Trophoblast cell (in vitro differentiated cells and primary cell): ENCODE measurements around the gene NR1H2.
"Not testable (repeated sequence)": the region's sequence is repeated elsewhere in the genome, so short reads cannot be mapped to it uniquely, and the experiment has no call there.

ENCODE experiments used
- DNase-seq, 2 donors: peaks; one replicate each; pipeline ENCODE4 v3.0.0-alpha.2; 2016
- H2AFZ ChIP-seq: 2 replicates; pipeline ENCODE4 v1.6.1; 2013; ENCODE audit warnings: low read length, moderate library complexity, mild to moderate bottlenecking; ENCODE audit not compliant: insufficient read depth, poor library complexity
- H2AK5ac ChIP-seq: 2 replicates; pipeline ENCODE4 v1.6.1; 2013; ENCODE audit warnings: mild to moderate bottlenecking, low read length
- H2BK120ac ChIP-seq: 2 replicates; pipeline ENCODE4 v1.6.1; 2013; ENCODE audit warnings: low read length, mild to moderate bottlenecking, moderate library complexity; ENCODE audit not compliant: insufficient read depth, poor library complexity
- H2BK12ac ChIP-seq: 2 replicates; pipeline ENCODE4 v1.6.1; 2013; ENCODE audit warnings: mild to moderate bottlenecking, low read length, moderate library complexity
- H2BK5ac ChIP-seq: 2 replicates; pipeline ENCODE4 v1.6.1; 2013; ENCODE audit warnings: low read length, low read depth, moderate library complexity, mild to moderate bottlenecking; ENCODE audit not compliant: poor library complexity
- H3K14ac ChIP-seq: 2 replicates; pipeline ENCODE4 v1.6.1; 2013; ENCODE audit warnings: mild to moderate bottlenecking, low read length
- H3K18ac ChIP-seq: 2 replicates; pipeline ENCODE4 v1.6.1; 2013; ENCODE audit warnings: mild to moderate bottlenecking, low read length
- H3K23ac ChIP-seq: 2 replicates; pipeline ENCODE4 v1.6.1; 2013; ENCODE audit warnings: low read length
- H3K27ac ChIP-seq: 2 replicates; pipeline ENCODE4 v1.5.1; 2013; ENCODE audit warnings: low read depth, mild to moderate bottlenecking, inconsistent platforms, low read length, moderate library complexity
- H3K27me3 ChIP-seq: 2 replicates; pipeline ENCODE4 v1.6.1; 2013; ENCODE audit warnings: inconsistent platforms, mild to moderate bottlenecking, low read length, moderate library complexity; ENCODE audit not compliant: insufficient read depth
- H3K36me3 ChIP-seq, 2 experiments: 1 replicate in 1 of 2; 2 replicates in 1 of 2; pipeline ENCODE4 v1.6.1; 2013; ENCODE audit warnings: low read length in 2 of 2, mild to moderate bottlenecking in 2 of 2, moderate library complexity in 1 of 2; ENCODE audit not compliant: insufficient read depth in 2 of 2, control insufficient read depth in 1 of 2
- H3K4ac ChIP-seq: 2 replicates; pipeline ENCODE4 v1.6.1; 2013; ENCODE audit warnings: low read depth, mild to moderate bottlenecking, low read length, moderate library complexity
- H3K4me1 ChIP-seq, 2 experiments: 1 replicate in 1 of 2; 2 replicates in 1 of 2; pipeline ENCODE4 v1.6.1; 2013; ENCODE audit warnings: low read length in 2 of 2, mild to moderate bottlenecking in 2 of 2, moderate library complexity in 1 of 2; ENCODE audit not compliant: insufficient read depth in 2 of 2, control insufficient read depth in 1 of 2
- H3K4me2 ChIP-seq: 2 replicates; pipeline ENCODE4 v1.6.1; 2013; ENCODE audit warnings: inconsistent platforms, mild to moderate bottlenecking, low read length, moderate library complexity
- H3K4me3 ChIP-seq: 2 replicates; pipeline ENCODE4 v1.5.1; 2013; ENCODE audit warnings: mild to moderate bottlenecking, low read depth, low read length, inconsistent platforms
- H3K79me1 ChIP-seq: one replicate; pipeline ENCODE4 v1.6.1; 2013; ENCODE audit warnings: low read length
- H3K79me2 ChIP-seq: 2 replicates; pipeline ENCODE4 v1.6.1; 2013; ENCODE audit warnings: low read length, mild to moderate bottlenecking; ENCODE audit not compliant: control insufficient read depth, insufficient read depth, poor library complexity
- H3K9ac ChIP-seq: 2 replicates; pipeline ENCODE4 v1.6.1; 2013; ENCODE audit warnings: mild to moderate bottlenecking, low read length
- H3K9me3 ChIP-seq: 2 replicates; pipeline ENCODE4 v1.6.1; 2013; ENCODE audit warnings: low read depth, mild to moderate bottlenecking, control low read depth, inconsistent platforms, low read length; ENCODE audit not compliant: insufficient read depth
- H4K12ac ChIP-seq: 2 replicates; pipeline ENCODE4 v1.6.1; 2013; ENCODE audit warnings: low read depth, mild to moderate bottlenecking, low read length, moderate library complexity
- H4K8ac ChIP-seq: 2 replicates; pipeline ENCODE4 v1.6.1; 2013; ENCODE audit warnings: low read depth, mild to moderate bottlenecking, low read length, moderate library complexity
- H4K91ac ChIP-seq: one replicate; pipeline ENCODE4 v1.6.1; 2013; ENCODE audit warnings: low read depth, mild to moderate bottlenecking, low read length, moderate library complexity
- WGBS: extraction: QIAGEN DNeasy Blood & Tissue Kit; methylation state at CpG from one replicate; pipeline ENCODE4 v1.1.7; 2013; ENCODE audit warnings: missing lambda C conversion rate; ENCODE audit not compliant: insufficient read length, insufficient coverage; ENCODE audit errors: extremely low coverage; 5-methylcytosine and 5-hydroxymethylcytosine counted together

Gene NR1H2

DNA sequence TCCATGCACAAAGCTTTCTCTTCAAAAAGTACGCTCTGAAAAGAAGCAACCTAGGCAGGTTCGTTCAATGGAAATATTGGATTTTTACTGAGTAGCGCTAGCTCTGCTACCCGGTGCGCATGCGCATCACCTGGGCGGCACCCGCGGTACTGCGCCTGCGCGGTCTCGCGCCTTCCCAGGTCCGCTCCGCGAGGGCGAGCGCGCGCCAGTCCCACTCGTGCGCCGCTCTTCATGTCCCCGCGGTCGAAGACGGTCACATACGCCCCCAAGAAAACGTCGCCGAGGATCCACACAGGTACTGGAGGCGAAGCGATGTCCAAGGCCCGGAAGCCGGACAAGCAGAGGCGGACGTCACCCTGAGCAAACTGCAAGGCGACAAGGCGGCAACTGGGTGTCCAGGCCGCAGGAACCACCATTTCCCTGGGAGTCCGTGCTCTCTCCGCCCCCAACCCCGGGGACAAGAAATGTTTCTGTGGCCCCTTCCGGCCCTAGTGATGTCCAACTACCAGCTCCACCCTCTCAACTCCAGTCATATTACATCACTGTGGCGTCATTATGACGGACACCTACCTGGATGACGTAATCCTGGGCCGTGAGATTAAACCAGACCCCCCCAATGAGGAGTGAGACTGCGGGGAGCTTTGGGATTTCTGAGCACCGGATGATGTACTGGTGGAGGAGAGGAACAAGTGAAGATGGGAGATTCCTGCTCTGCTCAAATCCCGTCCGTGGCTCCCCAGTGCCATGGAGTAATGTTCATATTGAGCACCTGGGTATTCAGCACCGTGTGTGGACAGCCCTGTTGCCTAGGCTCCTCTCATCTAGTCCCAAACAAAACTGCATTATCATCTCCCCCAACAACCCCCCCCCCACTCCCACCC is 42.3 kb upstream of the NR1H2 start:
- H3K4me1 ChIP-seq: peaks cover 11 to 19% of the 10 kb centered on the region in 2 experiments
- DNase-seq: peak; percentile 77 to 90
- peaks cover 3 to 8% of the 10 kb centered on the region in 2 experiments for H3K36me3 ChIP-seq
- no peak overlapping the region for H3K23ac ChIP-seq
- peaks cover 16% of the 10 kb centered on the region for H3K79me2 ChIP-seq
- peak overlapping the region; percentile 84 for H4K12ac ChIP-seq
- peak overlapping the region; percentile 62 for H3K4me3 ChIP-seq
- H3K4me2 ChIP-seq: peak overlapping the region; percentile 60
- peak overlapping the region; percentile 22 for H2BK12ac ChIP-seq
- peak overlapping the region; percentile 34 for H2BK120ac ChIP-seq
- peaks cover 42% of the 10 kb centered on the region for H3K79me1 ChIP-seq
- peak overlapping the region; percentile 72 for H2AK5ac ChIP-seq
- H3K14ac ChIP-seq: peak overlapping the region; percentile 81
- H3K4ac ChIP-seq: peak overlapping the region; percentile 23
- WGBS: no CpG with 5 or more reads among the region's 54 CpGs
- peaks cover 7% of the 10 kb centered on the region for H3K9me3 ChIP-seq
- H3K9ac ChIP-seq: peak overlapping the region; percentile 12
- peak overlapping the region; percentile 81 for H3K18ac ChIP-seq
- H4K8ac ChIP-seq: peak overlapping the region; percentile 89
- H3K27ac ChIP-seq: peak overlapping the region; percentile 100
- no peaks in the 10 kb centered on the region for H3K27me3 ChIP-seq
- H2BK5ac ChIP-seq: peak overlapping the region; percentile 66
- peak overlapping the region; percentile 100 for H4K91ac ChIP-seq
- H2AFZ ChIP-seq: peak overlapping the region; percentile 58

DNA sequence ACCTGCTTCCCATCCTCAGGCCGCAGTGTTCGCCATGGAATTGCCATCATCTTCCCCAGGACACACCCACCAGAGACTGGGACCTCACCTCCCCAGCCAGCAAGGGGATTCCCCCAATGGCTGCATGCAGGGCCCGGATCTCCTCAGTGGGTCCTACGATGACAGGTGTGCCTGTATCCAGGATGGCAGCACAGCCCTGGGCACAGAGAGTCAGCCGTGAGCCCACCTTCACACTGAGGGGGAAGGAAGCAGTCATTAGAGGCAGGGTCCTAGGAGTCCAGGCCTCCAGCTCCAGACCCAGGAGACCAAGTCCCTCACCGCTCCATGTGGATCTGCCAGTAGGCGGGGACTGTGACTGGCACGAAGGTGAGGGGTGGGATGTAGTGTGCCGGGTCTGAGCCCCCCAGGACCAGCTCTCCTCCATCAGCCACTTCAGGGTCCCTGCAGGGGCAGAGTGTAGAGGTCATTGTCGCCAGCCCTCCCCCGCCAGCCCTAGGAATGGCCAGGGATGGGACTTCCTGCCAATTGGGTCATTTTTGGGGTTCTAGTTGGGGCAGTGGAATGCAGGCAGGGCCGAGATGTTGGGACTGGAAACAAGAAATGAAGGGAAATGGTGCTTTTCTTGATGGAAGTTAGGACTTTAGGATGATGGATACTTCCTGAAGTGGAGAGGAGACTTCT is 41.4 kb upstream of the NR1H2 start:
- Histone ChIP-seq H2BK120ac (no peak overlapping the region), H3K23ac (no peak overlapping the region), H4K8ac (peak overlapping the region; percentile 1), H4K12ac (no peak overlapping the region), H2AK5ac (peak overlapping the region; percentile 4), H4K91ac (no peak overlapping the region), H2AFZ (no peak overlapping the region), H3K79me2 (peaks cover 16% of the 10 kb centered on the region), H3K36me3 (peaks cover 5 to 11% of the 10 kb centered on the region in 2 experiments), H3K4ac (no peak overlapping the region), H3K9ac (no peak overlapping the region), H3K27me3 (no peaks in the 10 kb centered on the region), H3K4me3 (no peak overlapping the region), H2BK12ac (peak overlapping the region; percentile 32), H3K27ac (no peak overlapping the region), H2BK5ac (no peak overlapping the region), H3K18ac (peak overlapping the region; percentile 31), H3K9me3 (peaks cover 7% of the 10 kb centered on the region), H3K79me1 (peaks cover 38% of the 10 kb centered on the region), H3K4me2 (no peak overlapping the region), H3K4me1 (peaks cover 11 to 19% of the 10 kb centered on the region in 2 experiments), H3K14ac (no peak overlapping the region)
- DNase-seq: no peak
- no CpG with 5 or more reads among the region's 12 CpGs for WGBS

DNA sequence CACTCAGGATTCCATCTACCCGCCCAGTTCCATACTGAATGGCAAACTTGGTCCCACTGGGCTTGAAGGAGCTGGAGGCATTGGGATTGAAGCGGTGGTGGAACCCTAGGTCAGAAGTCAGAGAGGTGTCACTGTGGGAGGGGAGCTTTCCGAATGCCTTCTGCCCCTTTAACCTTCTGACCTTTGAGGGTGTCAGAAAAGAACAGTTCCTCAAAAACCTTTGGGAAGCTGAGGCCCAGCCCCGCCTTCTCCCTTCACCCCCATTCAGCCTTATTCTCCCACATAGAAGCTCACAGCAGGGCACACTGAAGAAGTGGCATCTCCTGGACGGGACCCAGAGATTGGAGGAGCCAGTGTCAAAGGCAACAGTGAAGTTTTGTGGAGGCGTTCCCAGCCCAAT is 39.2 kb upstream of the NR1H2 start:
- Histone ChIP-seq H3K79me1 (peaks cover 21% of the 10 kb centered on the region), H3K4me1 (peaks cover 11 to 15% of the 10 kb centered on the region in 2 experiments), H3K36me3 (peaks cover 5 to 16% of the 10 kb centered on the region in 2 experiments)
- H4K12ac ChIP-seq, H3K4me2 ChIP-seq, H2AK5ac ChIP-seq, H3K18ac ChIP-seq, H3K9ac ChIP-seq, H4K8ac ChIP-seq, H3K4ac ChIP-seq, H2BK5ac ChIP-seq, H2BK12ac ChIP-seq, H4K91ac ChIP-seq, H3K23ac ChIP-seq, DNase-seq, H3K27ac ChIP-seq, H2AFZ ChIP-seq, H3K14ac ChIP-seq, H3K9me3 ChIP-seq, H3K4me3 ChIP-seq, H3K27me3 ChIP-seq, H3K79me2 ChIP-seq, H2BK120ac ChIP-seq: not testable (repeated sequence)
- WGBS: no CpG with 5 or more reads among the region's 6 CpGs

DNA sequence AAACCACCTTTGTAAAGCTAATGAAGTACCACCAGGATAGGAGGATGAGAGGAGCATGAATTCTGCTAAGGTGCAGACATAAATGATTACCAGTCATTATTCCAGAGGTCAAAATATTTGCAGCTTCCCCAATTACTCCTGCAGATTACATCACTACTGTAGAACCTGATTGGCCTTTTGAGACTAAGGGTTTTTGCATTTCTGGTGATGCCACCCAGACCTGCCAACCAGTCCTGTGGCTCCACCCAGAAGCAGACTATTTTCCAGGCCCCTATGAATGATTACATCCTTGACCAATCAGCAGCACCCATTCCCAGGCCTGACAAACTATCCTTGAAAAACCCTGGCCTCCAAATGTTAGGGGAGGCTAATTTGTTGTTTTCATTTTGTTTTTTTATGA is 35.9 kb upstream of the NR1H2 start:
- H3K27ac ChIP-seq: no peak overlapping the region

More for the DNA sequence above, 35.9 kb upstream of the NR1H2 start:
- no peaks in the 10 kb centered on the region for H3K4me1 ChIP-seq
- H3K9me3 ChIP-seq: peaks cover 9% of the 10 kb centered on the region
- H3K9ac ChIP-seq: no peak overlapping the region
- H3K36me3 ChIP-seq: peaks cover 17 to 28% of the 10 kb centered on the region in 2 experiments
- H2AK5ac ChIP-seq: no peak overlapping the region
- no peak overlapping the region for H3K4ac ChIP-seq
- H2BK120ac ChIP-seq: no peak overlapping the region
- H4K91ac ChIP-seq: no peak overlapping the region
- H3K27me3 ChIP-seq: no peaks in the 10 kb centered on the region
- no peak overlapping the region for H3K23ac ChIP-seq
- no peak for DNase-seq
- H4K8ac ChIP-seq: no peak overlapping the region
- H3K14ac ChIP-seq: no peak overlapping the region
- no peaks in the 10 kb centered on the region for H3K79me2 ChIP-seq
- no peak overlapping the region for H3K18ac ChIP-seq
- no peak overlapping the region for H2BK12ac ChIP-seq
- H2AFZ ChIP-seq: no peak overlapping the region
- no peak overlapping the region for H2BK5ac ChIP-seq
- H3K4me3 ChIP-seq: no peak overlapping the region
- H3K79me1 ChIP-seq: no peaks in the 10 kb centered on the region
- H3K4me2 ChIP-seq: no peak overlapping the region
- H4K12ac ChIP-seq: no peak overlapping the region
